NCI-H774 (cell line): Measurements from ENCODE around the gene EZR.
"Not testable (repeated sequence)": the region's sequence is repeated elsewhere in the genome, so short reads cannot be mapped to it uniquely, and the experiment has no call there.

Experiments used
- DNase-seq: peaks from one replicate; lab custom pipeline; 2025; lab: John Stamatoyannopoulos, UW

EZR gene

GRCh38 chr6:158797331-158798310 is 21.5 kb downstream of the EZR start:
- DNase-seq = no peak

- DNase-seq = no peak
These were observed 22.8 kb downstream of the EZR start for GRCh38 chr6:158796353-158796752.

- DNase-seq = no peak
These were observed 23.7 kb downstream of the EZR start for GRCh38 chr6:158795516-158795915.

GRCh38 chr6:158793432-158793831 is 25.7 kb downstream of the EZR start:
- peak; percentile 6 for DNase-seq

GRCh38 chr6:158792505-158792904 is 26.7 kb downstream of the EZR start:
- not testable (repeated sequence) for DNase-seq

GRCh38 chr6:158791274-158791855 is 27.8 kb downstream of the EZR start:
- DNase-seq = no peak

- no peak for DNase-seq
These were observed 29.9 kb downstream of the EZR start for GRCh38 chr6:158789115-158789917.

GRCh38 chr6:158787395-158787794 is 31.8 kb downstream of the EZR start:
- no peak for DNase-seq

- DNase-seq = no peak
These were observed 32.4 kb downstream of the EZR start for GRCh38 chr6:158786645-158787304.

GRCh38 chr6:158785036-158785435 is 34.1 kb downstream of the EZR start:
- DNase-seq = no peak

- no peak for DNase-seq
These were observed 34.7 kb downstream of the EZR start for GRCh38 chr6:158784505-158784904.

GRCh38 chr6:158783851-158784250 is 35.3 kb downstream of the EZR start:
- DNase-seq = no peak

- no peak for DNase-seq
These were observed 36.1 kb downstream of the EZR start for GRCh38 chr6:158783167-158783450.

- no peak for DNase-seq
These were observed 36.6 kb downstream of the EZR start for GRCh38 chr6:158782432-158783166.

GRCh38 chr6:158781692-158782373 is 37.3 kb downstream of the EZR start:
- no peak for DNase-seq

- no peak for DNase-seq
These were observed 38.0 kb downstream of the EZR start for GRCh38 chr6:158780988-158781691.

- no peak for DNase-seq
These were observed 38.8 kb downstream of the EZR start for GRCh38 chr6:158780246-158780884.

- no peak for DNase-seq
These were observed 41.1 kb downstream of the EZR start for GRCh38 chr6:158778005-158778527.

- no peak for DNase-seq
These were observed 41.7 kb downstream of the EZR start for GRCh38 chr6:158777510-158777909.

- DNase-seq = no peak
These were observed 42.4 kb downstream of the EZR start for GRCh38 chr6:158776737-158777136.
